ENCODE data around the gene NCKAP5. TPM values are rescaled to one million over a fixed set of nuclear protein-coding genes. Genes with fewer than 3 reads are reported as not detected.

NCKAP5 gene
- total and polyA plus RNA-seq, 2 of the 13 experiments (the other 11 are each of a cell fraction or from before 2014, with no cell fraction given), result 0.01 TPM; not detected in 1

GRCh38 chr2:132860220-132860619 is 708.0 kb downstream of the NCKAP5 start:
- 3% methylated on average over 2 of the region's 2 CpGs for WGBS (ENCODE audit: low lambda C conversion rate)
- BruUV-seq (replicated peaks), result no TSS peak
- H3K27me3 ChIP-seq (ENCODE audit: control insufficient read depth in 1 of 2, insufficient read depth in 2 of 2, low read length in 2 of 2), result no peaks in the 10 kb centered on the region
- H3K4me2 ChIP-seq (ENCODE audit: low read depth, low read length), result no peak overlapping the region
- no peak overlapping the region for H2AFZ ChIP-seq (ENCODE audit: low read length)
- H3K9me3 ChIP-seq (ENCODE audit: low read length), result no peaks in the 10 kb centered on the region; the same call in 1 of the 2 replicates
- TF ChIP-seq ZBTB42 (CRISPR knock-in tag; IDR thresholded peaks at IDR 0.05) (no peak), HDAC1 (CRISPR knock-in tag; IDR thresholded peaks at IDR 0.05) (no peak), ZNF569 (CRISPR knock-in tag; IDR thresholded peaks at IDR 0.05; ENCODE audit: borderline replicate concordance) (no peak), DMAP1 (CRISPR knock-in tag; IDR thresholded peaks at IDR 0.05) (no peak), ZNF354B (CRISPR knock-in tag; IDR thresholded peaks at IDR 0.05) (no peak), MED13 (CRISPR knock-in tag; IDR thresholded peaks at IDR 0.05) (no peak), TFDP1 (CRISPR knock-in tag; IDR thresholded peaks at IDR 0.05; ENCODE audit: borderline replicate concordance) (no peak), MYNN (CRISPR knock-in tag; IDR thresholded peaks at IDR 0.05; ENCODE audit: low read depth) (no peak), ZNF572 (CRISPR knock-in tag; IDR thresholded peaks at IDR 0.05) (no peak), CAMTA2 (CRISPR knock-in tag; IDR thresholded peaks at IDR 0.05; ENCODE audit: borderline replicate concordance) (no peak), ARNT (IDR thresholded peaks at IDR 0.05) (no peak), IRF2 (CRISPR knock-in tag; IDR thresholded peaks at IDR 0.05) (no peak), RFX1 (IDR thresholded peaks at IDR 0.05) (no peak), ZNF891 (CRISPR knock-in tag; IDR thresholded peaks at IDR 0.05) (no peak), NFKBIZ (CRISPR knock-in tag; IDR thresholded peaks at IDR 0.05) (no peak), ETS1 (CRISPR knock-in tag; IDR thresholded peaks at IDR 0.05) (no peak), ZNF275 (CRISPR knock-in tag; IDR thresholded peaks at IDR 0.05; ENCODE audit: borderline replicate concordance) (no peak), ZNF577 (CRISPR knock-in tag; IDR thresholded peaks at IDR 0.05; ENCODE audit: borderline replicate concordance, low read depth) (no peak)
- TF ChIP-seq, protein P1, sequence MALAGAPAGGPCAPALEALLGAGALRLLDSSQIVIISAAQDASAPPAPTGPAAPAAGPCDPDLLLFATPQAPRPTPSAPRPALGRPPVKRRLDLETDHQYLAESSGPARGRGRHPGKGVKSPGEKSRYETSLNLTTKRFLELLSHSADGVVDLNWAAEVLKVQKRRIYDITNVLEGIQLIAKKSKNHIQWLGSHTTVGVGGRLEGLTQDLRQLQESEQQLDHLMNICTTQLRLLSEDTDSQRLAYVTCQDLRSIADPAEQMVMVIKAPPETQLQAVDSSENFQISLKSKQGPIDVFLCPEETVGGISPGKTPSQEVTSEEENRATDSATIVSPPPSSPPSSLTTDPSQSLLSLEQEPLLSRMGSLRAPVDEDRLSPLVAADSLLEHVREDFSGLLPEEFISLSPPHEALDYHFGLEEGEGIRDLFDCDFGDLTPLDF (CRISPR knock-in tag; IDR thresholded peaks at IDR 0.05), result no peak
- TF ChIP-seq, protein P2, sequence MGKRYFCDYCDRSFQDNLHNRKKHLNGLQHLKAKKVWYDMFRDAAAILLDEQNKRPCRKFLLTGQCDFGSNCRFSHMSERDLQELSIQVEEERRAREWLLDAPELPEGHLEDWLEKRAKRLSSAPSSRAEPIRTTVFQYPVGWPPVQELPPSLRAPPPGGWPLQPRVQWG (CRISPR knock-in tag; IDR thresholded peaks at IDR 0.05; ENCODE audit: borderline replicate concordance, low read depth), result no peak
- H3K79me2 ChIP-seq (ENCODE audit: insufficient read depth, low read length), result no peaks in the 10 kb centered on the region
- ChIA-PET CTCF (ENCODE audit: low intra/inter-chr PET ratio, low total read pairs) (no interaction called here), POLR2A (no interaction called here)
- no peak overlapping the region for H3K27ac ChIP-seq (ENCODE audit: extremely low read length, insufficient read depth, low read length)
- ATAC-seq (no peak), DNase-seq (ENCODE audit: low spot score) (no peak), FAIRE-seq (no peak)
- in situ Hi-C loops (cut with HindIII; ENCODE audit: extremely low pct_ligation_motif_present, low pct_unique_long_range_greater_than_20kb) (no loop called here), intact Hi-C loops (cut with micrococcal nuclease; ENCODE audit: unreplicated experiment) (no loop called here)
- no peaks in the 10 kb centered on the region for H3K36me3 ChIP-seq (replicated peaks in 1 of 2; ENCODE audit: control insufficient read depth in 1 of 2, insufficient read depth in 2 of 2, low read length in 2 of 2)
- H4K20me1 ChIP-seq (ENCODE audit: insufficient read depth, low read length), result no peaks in the 10 kb centered on the region
- H3K4me3 ChIP-seq (replicated peaks in 1 of 3; ENCODE audit: insufficient read depth in 1 of 3, low read depth in 2 of 3, low read length in 3 of 3), result no peak overlapping the region
- peaks cover 9% of the 10 kb centered on the region for H3K4me1 ChIP-seq (ENCODE audit: insufficient read depth, low read length)
- no peak overlapping the region for H3K9ac ChIP-seq (ENCODE audit: insufficient read depth, low read depth, low read length)

Data from HepG2 (cell line).